Astrocyte (in vitro differentiated cells and primary cell): ENCODE measurements around the gene PSG6.
"Not testable (repeated sequence)": the region's sequence is repeated elsewhere in the genome, so short reads cannot be mapped to it uniquely, and the experiment has no call there.

Experiments used
- EZH2 ChIP-seq: IDR thresholded peaks from 2 replicates; pipeline ENCODE4 v1.6.1; 2012; ENCODE audit warnings: mild to moderate bottlenecking, low read length, inconsistent platforms; ENCODE audit not compliant: insufficient read depth
- TF ChIP-seq, protein P1 (sequence below): IDR thresholded peaks from 2 replicates; pipeline ENCODE4 v1.5.1; 2011; ENCODE audit warnings: low read depth, mild to moderate bottlenecking, inconsistent platforms, low read length, moderate library complexity; ENCODE audit not compliant: insufficient read depth

DNA sequence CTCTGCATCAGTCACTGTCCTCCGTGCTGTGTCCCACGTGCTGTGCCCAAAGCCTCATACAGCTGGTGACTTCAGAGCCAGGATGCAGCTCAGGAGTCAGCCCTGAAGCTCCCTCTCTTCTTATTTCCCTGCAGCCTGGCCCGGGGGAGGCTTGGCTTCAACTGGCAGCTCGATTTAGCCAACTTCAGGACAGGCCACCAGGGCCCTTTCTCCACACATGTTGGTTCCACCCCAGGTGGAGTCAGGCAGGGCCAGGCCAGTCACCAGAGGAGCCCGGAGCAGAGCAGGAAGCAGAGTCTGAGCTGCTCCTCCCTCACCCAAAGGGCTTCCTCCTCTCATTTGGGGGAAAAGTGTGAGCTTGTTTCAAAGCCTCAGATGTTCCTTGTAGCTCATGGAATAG lies 11.5 kb downstream of the PSG6 start:
- not testable (repeated sequence) for TF ChIP-seq EZH2
- TF ChIP-seq, protein P1, sequence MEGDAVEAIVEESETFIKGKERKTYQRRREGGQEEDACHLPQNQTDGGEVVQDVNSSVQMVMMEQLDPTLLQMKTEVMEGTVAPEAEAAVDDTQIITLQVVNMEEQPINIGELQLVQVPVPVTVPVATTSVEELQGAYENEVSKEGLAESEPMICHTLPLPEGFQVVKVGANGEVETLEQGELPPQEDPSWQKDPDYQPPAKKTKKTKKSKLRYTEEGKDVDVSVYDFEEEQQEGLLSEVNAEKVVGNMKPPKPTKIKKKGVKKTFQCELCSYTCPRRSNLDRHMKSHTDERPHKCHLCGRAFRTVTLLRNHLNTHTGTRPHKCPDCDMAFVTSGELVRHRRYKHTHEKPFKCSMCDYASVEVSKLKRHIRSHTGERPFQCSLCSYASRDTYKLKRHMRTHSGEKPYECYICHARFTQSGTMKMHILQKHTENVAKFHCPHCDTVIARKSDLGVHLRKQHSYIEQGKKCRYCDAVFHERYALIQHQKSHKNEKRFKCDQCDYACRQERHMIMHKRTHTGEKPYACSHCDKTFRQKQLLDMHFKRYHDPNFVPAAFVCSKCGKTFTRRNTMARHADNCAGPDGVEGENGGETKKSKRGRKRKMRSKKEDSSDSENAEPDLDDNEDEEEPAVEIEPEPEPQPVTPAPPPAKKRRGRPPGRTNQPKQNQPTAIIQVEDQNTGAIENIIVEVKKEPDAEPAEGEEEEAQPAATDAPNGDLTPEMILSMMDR: not testable (repeated sequence)
